IPS-NIHi7 (cell line): ENCODE results near the gene PRPF38B.

Experiments
- DNase-seq: peaks from one replicate; pipeline ENCODE4 v3.0.0; 2012; ENCODE audit warnings: mixed read lengths; ENCODE audit errors: extremely low spot score

Gene PRPF38B

GRCh38 chr1:108717774-108718316 is 25.7 kb downstream of the PRPF38B start:
- DNase-seq: no peak

GRCh38 chr1:108718927-108719655 is 27.0 kb downstream of the PRPF38B start:
- DNase-seq: no peak

DNA sequence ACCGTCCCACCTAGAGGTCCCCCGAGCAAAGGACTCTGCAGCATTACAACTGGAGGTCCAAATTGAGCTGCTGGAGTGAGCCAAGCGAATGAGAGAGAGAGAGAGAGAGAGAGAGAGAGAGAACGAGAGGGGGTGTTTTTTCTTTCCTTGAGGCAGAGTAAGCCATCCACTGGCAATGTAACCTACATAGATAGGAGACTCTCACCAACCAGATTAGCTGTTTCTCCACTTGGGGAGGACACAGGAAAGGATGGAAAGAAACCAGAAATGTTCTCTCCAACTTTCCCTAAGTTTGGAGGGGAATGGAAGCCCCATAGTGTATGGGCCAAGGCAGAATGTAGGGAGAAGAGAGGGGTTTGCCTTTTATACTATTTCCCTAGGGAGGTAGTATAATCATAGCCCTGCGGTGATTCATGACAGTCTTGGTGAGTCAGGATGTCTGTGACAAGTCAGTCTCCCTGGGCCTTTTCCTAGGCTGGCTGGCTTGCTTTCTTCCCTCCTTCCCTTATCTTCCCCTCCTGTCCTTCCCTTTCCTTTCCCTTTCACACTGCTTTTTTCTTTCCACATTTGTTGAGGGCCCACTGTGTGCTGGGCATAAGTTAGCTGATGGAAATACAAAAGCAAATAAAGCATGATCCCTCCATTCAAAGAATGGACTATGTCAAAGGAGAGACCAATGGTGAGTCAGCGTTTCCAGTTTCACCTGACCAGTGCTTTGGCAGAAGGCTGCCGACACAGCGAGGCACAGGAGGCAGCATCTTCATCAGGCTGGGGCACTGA is 27.7 kb downstream of the PRPF38B start:
- DNase-seq: no peak

GRCh38 chr1:108722292-108722691 is 30.2 kb downstream of the PRPF38B start:
- DNase-seq: no peak

- DNase-seq: no peak
Measured at GRCh38 chr1:108725906-108726305, 33.8 kb downstream of the PRPF38B start.

DNA sequence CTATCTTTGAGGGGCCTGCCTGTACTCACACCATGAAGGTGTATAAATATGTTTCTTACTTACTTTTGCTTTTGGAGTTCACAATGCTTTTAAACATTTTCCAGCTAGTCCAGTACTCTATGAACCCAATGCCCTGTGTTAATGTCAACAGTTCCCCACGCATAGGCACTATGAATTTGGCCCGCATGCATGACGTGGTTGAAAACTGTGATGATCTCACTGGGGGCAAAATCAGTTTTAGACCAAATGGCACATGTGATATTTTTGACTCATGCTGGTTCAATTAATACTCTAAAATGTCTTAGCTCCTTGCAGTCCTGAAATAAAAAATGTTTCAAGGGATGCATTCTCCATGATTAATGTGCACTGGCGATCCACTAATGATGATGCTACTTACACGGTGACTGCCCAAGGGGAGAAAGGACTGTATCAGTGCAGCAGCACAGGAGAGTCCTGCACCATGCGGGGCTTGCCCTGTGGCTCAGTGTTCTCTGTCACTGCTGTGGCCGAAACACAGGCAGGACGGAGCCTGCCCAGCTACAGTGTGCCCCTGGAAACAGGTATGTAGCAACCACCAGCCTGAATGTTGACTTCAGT is 36.3 kb downstream of the PRPF38B start:
- DNase-seq: no peak

- DNase-seq: no peak
Measured at GRCh38 chr1:108729481-108729880, 37.4 kb downstream of the PRPF38B start.

DNA sequence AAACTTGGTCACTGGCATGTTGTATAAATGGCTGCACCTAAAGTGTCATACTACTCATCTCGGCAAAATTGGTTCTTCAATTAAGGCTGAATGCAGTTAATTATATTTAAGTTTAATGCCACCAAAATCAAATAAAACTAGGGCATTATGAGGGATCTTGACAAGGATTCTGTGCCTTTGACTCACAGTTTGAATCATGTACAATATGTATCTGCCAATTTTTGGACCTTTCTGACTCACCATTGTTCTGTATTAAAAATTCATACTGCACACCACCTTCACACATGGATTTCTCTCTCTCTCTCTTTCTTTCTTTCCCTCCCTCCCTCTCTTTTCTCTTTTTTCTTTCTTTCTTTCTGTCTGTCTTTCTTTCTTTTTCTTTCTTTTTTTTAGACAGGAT is 40.3 kb downstream of the PRPF38B start:
- DNase-seq: no peak

DNA sequence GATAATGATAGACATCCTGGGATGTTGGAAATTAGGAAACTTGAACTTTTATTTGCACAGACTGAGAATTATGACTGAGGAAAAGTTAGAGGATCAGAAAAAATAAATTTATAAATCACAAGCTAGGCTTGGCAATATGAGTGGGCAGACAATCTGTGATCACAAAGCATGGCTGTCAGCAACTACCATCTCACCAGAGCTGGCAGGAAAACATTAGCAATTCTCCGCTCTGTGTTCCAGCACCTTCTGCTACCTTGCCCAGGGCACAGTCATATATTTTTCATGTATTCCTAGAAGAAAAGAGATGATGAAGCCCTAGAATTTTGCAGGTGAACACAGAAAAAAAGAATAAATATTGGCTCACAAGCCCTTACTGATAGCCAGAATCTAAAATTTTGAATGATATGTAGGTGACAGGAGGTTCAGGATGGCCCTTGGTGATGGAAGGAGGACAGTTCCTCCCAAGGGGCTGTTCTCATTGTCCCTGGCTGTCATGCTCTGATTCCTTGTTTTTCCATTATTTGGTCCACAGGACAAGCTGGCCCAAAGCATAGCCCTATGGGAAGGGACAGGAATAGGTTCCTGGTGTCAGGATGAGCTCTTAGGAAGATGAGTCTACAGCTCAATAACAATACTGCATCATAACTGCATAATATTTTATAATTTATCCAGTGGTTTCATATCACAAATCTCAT is 42.2 kb downstream of the PRPF38B start:
- DNase-seq: no peak

DNA sequence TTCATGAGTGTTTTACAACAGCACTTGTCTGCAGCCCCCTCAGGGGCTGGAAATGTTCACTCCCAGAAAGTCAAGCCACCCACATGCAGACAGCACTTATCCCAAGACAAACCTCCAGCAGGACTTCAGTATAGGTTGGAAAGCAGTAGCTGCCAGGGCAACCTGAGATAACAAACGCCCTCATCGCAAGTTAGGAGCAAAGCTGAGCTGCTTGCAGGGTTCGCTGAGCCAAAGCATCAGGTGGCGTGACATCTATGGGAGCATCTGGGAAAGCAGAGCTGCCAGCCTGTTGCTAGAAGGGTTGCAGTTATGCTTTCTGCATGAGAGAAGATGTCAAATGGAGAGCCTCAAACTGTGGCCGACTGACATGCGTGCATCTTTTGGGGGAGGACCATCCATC is 50.1 kb downstream of the PRPF38B start:
- no peak for DNase-seq

- DNase-seq: no peak
Measured at GRCh38 chr1:108745980-108746381, 53.9 kb downstream of the PRPF38B start.

GRCh38 chr1:108746382-108747170 is 54.5 kb downstream of the PRPF38B start, which contains the start of gene STXBP3:
TSS of gene STXBP3 (plus strand) at chr1:108746674. CDS start at chr1:108746738, 64 bp downstream.
- DNase-seq: peak; percentile 97

- DNase-seq: peak; percentile 75
Measured at GRCh38 chr1:108747171-108747850, 55.2 kb downstream of the PRPF38B start.

DNA sequence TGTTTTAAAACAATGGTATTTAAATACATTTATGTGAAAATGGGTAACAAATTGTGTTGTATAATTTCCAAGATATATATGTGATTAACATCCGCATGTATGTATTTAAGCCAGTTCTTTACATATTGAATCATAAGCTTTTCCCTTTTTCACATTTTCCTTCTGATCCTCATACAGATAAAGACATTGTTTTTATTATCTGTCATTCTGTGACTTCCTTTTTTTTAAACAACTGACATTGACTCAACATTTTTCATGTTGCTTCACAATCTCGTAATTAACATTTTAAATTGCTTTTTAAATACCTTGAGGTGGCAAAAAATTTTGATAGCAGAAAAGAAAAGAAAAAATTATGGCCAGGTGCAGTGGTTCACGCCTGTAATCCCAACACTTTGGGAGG is 55.8 kb downstream of the PRPF38B start:
- no peak for DNase-seq

- DNase-seq: no peak
Measured at GRCh38 chr1:108749081-108749480, 57.0 kb downstream of the PRPF38B start.

DNA sequence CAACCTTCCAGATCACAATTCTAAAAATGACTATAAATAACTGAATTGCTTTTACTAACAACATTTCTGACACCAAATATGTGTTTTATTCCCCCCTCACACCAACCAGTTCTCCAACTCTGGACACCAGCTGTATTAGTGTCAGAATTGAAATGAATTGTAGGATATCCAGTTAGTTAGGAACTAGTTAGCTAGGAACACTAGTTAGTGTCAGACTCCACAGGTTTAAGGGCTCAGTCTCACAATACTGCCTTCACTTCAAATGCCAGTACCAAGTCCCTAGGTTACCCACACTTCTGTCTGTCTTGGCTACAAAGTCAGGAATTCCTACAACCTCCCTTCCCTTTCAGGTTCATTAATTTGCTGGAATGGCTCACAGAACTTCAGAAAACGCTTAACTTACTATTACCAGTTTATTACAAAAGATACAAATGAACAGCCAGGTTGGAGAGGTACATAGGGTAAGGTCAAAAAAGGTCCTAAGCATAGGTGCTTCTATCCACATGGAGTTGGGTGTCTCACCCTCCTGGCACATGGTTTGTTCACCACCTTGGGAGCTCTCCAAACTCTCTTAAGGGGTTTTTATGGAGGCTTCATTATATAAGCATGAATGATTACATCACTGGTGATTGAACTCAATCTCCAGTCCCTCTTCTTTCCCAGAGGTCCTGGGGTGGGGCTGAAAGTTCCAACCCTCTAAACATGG is 58.5 kb downstream of the PRPF38B start:
- no peak for DNase-seq
